ENCODE data around the gene TMEM218.

The TMEM218 gene

GRCh38 chr11:125082040-125082439, 29.4 kb downstream of the TMEM218 start:
- no peak overlapping the region for H3K4me3 ChIP-seq (ENCODE audit: low read depth, low read length)
- no peak for DNase-seq (ENCODE audit: low read depth)
- TF ChIP-seq, protein P1, sequence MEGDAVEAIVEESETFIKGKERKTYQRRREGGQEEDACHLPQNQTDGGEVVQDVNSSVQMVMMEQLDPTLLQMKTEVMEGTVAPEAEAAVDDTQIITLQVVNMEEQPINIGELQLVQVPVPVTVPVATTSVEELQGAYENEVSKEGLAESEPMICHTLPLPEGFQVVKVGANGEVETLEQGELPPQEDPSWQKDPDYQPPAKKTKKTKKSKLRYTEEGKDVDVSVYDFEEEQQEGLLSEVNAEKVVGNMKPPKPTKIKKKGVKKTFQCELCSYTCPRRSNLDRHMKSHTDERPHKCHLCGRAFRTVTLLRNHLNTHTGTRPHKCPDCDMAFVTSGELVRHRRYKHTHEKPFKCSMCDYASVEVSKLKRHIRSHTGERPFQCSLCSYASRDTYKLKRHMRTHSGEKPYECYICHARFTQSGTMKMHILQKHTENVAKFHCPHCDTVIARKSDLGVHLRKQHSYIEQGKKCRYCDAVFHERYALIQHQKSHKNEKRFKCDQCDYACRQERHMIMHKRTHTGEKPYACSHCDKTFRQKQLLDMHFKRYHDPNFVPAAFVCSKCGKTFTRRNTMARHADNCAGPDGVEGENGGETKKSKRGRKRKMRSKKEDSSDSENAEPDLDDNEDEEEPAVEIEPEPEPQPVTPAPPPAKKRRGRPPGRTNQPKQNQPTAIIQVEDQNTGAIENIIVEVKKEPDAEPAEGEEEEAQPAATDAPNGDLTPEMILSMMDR (IDR thresholded peaks at IDR 0.05; ENCODE audit: control insufficient read depth, extremely low read depth, insufficient read depth), result no peak

- no peak overlapping the region for H3K4me3 ChIP-seq (ENCODE audit: low read depth, low read length)
- DNase-seq (ENCODE audit: low read depth), result no peak
- TF ChIP-seq, protein P1 (IDR thresholded peaks at IDR 0.05; ENCODE audit: control insufficient read depth, extremely low read depth, insufficient read depth), result no peak
Measured at GRCh38 chr11:125081098-125081798, 30.2 kb downstream of the TMEM218 start.

DNA sequence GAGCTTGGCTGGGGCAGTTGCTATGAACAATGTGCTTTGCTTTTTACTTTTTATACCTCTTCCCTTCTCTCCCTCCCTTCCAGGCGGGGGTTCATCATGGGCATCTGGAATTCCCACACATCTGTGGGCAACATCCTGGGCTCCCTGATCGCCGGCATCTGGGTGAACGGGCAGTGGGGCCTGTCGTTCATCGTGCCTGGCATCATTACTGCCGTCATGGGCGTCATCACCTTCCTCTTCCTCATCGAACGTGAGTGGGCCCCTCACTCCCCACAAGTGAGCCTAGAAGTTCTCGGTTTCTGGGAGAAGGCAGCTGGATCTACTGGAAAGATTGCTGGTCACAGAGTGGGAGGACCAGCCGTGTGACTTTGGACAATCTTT, 30.9 kb downstream of the TMEM218 start:
- DNase-seq (ENCODE audit: low read depth), result no peak
- TF ChIP-seq, protein P1 (IDR thresholded peaks at IDR 0.05; ENCODE audit: control insufficient read depth, extremely low read depth, insufficient read depth), result no peak
- no peak overlapping the region for H3K4me3 ChIP-seq (ENCODE audit: low read depth, low read length)

GRCh38 chr11:125079878-125080530, 31.4 kb downstream of the TMEM218 start:
- no peak overlapping the region for H3K4me3 ChIP-seq (ENCODE audit: low read depth, low read length)
- no peak for DNase-seq (ENCODE audit: low read depth)

GRCh38 chr11:125079151-125079877, 32.1 kb downstream of the TMEM218 start:
- DNase-seq (ENCODE audit: low read depth), result no peak
- H3K4me3 ChIP-seq (ENCODE audit: low read depth, low read length), result no peak overlapping the region
- TF ChIP-seq, protein P1 (IDR thresholded peaks at IDR 0.05; ENCODE audit: control insufficient read depth, extremely low read depth, insufficient read depth), result no peak

More at GRCh38 chr11:125079878-125080530, 31.4 kb downstream of the TMEM218 start:
- TF ChIP-seq, protein P1 (IDR thresholded peaks at IDR 0.05; ENCODE audit: control insufficient read depth, extremely low read depth, insufficient read depth), result no peak

DNA sequence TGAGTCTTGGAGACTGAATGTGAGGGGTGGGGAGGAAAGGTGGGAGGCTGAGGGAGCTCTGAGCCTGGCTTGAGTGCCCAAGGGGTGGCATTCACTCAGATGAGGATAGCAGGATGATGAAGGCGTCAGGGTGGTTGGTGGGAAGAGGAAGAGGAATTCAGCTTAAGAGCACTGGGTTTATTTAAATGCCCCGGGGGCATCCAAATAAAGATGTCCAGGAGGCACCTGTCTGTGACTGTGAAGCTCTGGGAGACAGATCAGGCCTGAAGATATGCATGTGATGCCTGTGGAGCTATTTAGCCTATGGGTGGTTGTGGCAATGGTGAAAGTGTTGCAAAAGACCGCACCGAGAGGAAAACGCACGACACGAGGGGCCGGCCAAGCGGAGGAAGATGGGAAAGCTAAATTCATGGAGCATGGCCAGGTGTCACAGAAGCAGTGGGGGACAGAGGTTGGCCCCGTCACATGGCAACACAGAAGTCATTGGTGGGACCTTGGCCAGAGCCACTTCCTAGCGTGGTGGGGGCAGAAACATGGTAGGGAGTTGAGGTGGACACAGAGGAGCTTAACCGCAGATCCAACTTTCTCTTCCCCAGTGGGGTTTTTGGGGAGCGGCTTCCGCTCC, 32.8 kb downstream of the TMEM218 start:
- no peak overlapping the region for H3K4me3 ChIP-seq (ENCODE audit: low read depth, low read length)
- TF ChIP-seq, protein P1 (IDR thresholded peaks at IDR 0.05; ENCODE audit: control insufficient read depth, extremely low read depth, insufficient read depth), result no peak
- DNase-seq (ENCODE audit: low read depth), result no peak
